ENCODE data around the gene TLE4. TPM values are rescaled to one million over a fixed set of nuclear protein-coding genes. Genes with fewer than 3 reads are reported as not detected.
A peak's percentile ranks its signal among the peaks of the same experiment; 100 is the strongest.

TLE4 gene
- total and polyA plus RNA-seq, 2 experiments from 2014 or later = 45.8 to 72.9 TPM

DNA sequence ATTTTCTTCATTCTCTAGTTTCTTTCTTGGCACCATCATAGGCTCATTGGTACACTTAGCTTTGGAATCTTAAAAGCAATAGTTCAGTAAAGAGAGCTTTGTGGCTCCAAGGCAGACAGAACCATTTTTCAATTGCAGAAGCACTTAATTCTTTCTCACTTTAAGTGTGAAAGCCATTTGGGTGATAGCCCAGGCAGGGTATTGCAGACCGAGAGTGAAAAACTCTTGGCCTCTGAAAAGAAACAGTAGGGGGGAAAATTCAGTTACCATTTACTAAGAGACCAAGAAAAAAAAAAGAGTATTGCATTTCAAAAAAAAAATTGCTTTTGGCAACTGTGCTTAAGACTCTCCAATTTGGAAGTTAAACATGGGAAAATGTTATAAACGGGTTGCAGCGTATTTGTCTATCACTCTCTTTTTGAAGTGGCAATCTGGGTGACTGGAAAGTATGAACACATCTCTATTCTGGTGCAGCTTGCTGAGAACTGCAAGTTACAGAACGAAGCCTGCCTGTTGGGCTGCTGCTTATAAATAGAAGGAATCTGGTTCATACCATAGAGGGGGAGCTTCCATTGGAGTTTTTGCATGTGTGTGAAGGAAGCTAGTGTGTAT lies 170.5 kb downstream of the TLE4 start:
- Histone ChIP-seq H3K27ac (ENCODE audit: low read depth) (no peak overlapping the region), H4K20me1 (replicated peaks; ENCODE audit: insufficient read depth) (no peaks in the 10 kb centered on the region), H3K4me1 (ENCODE audit: insufficient read depth) (peaks cover 4% of the 10 kb centered on the region; the same call in 1 of the 2 replicates), H2AFZ (no peak overlapping the region; the same call in 1 of the 2 replicates), H3K4me3 (no peak overlapping the region), H3K4me2 (no peak overlapping the region), H3K9me2 (ENCODE audit: insufficient read depth) (peaks cover 6% of the 10 kb centered on the region), H3K36me3 (ENCODE audit: insufficient read depth) (no peaks in the 10 kb centered on the region), H3K27me3 (ENCODE audit: insufficient read depth) (no peaks in the 10 kb centered on the region), H3K79me2 (replicated peaks; ENCODE audit: insufficient read depth) (no peaks in the 10 kb centered on the region), H3F3A (replicated peaks; ENCODE audit: low read depth) (no peaks in the 10 kb centered on the region)
- ATAC-seq (no peak), DNase-seq (ENCODE audit: low spot score) (peak; percentile 2)
- H3K4me3 Mint-ChIP-seq = no peak overlapping the region
- H3K4me1 Mint-ChIP-seq = peaks cover 10% of the 10 kb centered on the region
- H3K27me3 Mint-ChIP-seq (ENCODE audit: insufficient read depth, low read depth, poor library complexity) = no peaks in the 10 kb centered on the region
- TF ChIP-seq ZNF331 (CRISPR knock-in tag; IDR thresholded peaks at IDR 0.05; ENCODE audit: low read depth) = no peak
- no peaks in the 10 kb centered on the region for H3K9me3 Mint-ChIP-seq
- H3K27ac Mint-ChIP-seq = no peak overlapping the region
- H3K36me3 Mint-ChIP-seq (ENCODE audit: low read depth) = no peaks in the 10 kb centered on the region

DNA sequence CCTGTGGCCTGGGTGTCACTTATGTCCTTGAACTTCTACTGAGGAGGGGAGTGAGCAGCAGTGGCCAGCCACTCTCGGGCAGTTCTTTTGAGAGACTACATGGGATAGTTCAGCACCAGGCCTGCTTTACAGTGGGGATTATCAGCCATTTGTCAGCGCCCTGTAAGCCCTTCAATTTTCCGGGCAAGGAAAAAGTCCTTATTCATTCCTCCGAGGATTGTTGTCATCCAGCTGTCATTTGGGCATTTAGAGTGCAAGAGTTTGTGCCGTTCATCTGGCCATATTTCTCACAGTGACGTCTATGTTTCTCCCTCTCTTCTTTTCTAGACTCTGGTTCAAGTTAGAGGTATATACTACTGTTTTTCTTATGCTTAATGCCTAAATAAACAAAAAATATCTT lies 172.8 kb downstream of the TLE4 start:
- TF ChIP-seq JUNB (IDR thresholded peaks at IDR 0.05; ENCODE audit: unreplicated experiment) = no peak
- Mint-ChIP-seq H3K4me3 (no peak overlapping the region), H3K27ac (no peak overlapping the region), H3K9me3 (no peaks in the 10 kb centered on the region), H3K36me3 (ENCODE audit: low read depth) (no peaks in the 10 kb centered on the region), H3K4me1 (peaks cover 10% of the 10 kb centered on the region), H3K27me3 (ENCODE audit: insufficient read depth, low read depth, poor library complexity) (no peaks in the 10 kb centered on the region)
- H3K4me1 ChIP-seq (ENCODE audit: insufficient read depth) = peaks cover 4% of the 10 kb centered on the region; the same call in 1 of the 2 replicates
- H3K27me3 ChIP-seq (ENCODE audit: insufficient read depth) = no peaks in the 10 kb centered on the region
- H3F3A ChIP-seq (replicated peaks; ENCODE audit: low read depth) = no peaks in the 10 kb centered on the region
- no peak overlapping the region for H3K4me3 ChIP-seq
- H3K27ac ChIP-seq (ENCODE audit: low read depth) = no peak overlapping the region
- no peak overlapping the region for H3K4me2 ChIP-seq
- H3K9me2 ChIP-seq (ENCODE audit: insufficient read depth) = peaks cover under 1% of the 10 kb centered on the region; the same call in 1 of the 2 replicates
- DNase-seq (ENCODE audit: low spot score) = no peak
- H3K79me2 ChIP-seq (replicated peaks; ENCODE audit: insufficient read depth) = no peaks in the 10 kb centered on the region
- no peaks in the 10 kb centered on the region for H3K36me3 ChIP-seq (ENCODE audit: insufficient read depth)
- H2AFZ ChIP-seq = no peak overlapping the region
- no peak for ATAC-seq
- no peaks in the 10 kb centered on the region for H4K20me1 ChIP-seq (replicated peaks; ENCODE audit: insufficient read depth)

DNA sequence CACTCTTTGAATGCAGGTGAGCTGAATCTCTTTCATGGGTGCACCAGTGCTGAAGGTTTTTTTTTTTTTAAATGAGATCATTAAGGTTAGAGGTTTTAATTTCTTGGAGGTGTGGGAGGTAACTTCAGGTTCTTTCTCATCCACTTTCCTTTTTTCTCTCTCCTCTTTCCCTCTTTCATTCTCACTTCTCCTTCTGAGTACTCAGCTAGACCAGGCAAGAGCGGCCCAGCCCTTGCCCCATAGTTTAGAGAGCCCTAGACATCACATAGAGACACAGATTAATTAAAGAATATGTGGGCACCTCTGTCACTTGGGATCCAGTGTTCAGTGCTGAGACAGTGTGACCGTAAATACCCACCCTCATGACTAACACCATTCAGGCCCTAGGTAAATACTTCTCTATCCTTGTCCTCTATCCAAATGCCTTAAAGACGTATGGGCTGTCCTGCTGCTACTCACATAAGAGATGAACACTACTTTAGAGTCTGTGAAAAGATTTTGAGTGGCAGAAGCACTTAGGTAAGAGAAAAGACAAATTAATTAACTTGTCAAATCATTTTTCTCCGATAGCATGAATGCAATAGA lies 174.1 kb downstream of the TLE4 start:
- Histone ChIP-seq H3K27me3 (ENCODE audit: insufficient read depth) (no peaks in the 10 kb centered on the region), H4K20me1 (replicated peaks; ENCODE audit: insufficient read depth) (no peaks in the 10 kb centered on the region), H3K27ac (ENCODE audit: low read depth) (no peak overlapping the region), H3K36me3 (ENCODE audit: insufficient read depth) (peaks cover 5% of the 10 kb centered on the region; the same call in 1 of the 2 replicates), H3K9me2 (ENCODE audit: insufficient read depth) (no peaks in the 10 kb centered on the region), H3K79me2 (replicated peaks; ENCODE audit: insufficient read depth) (no peaks in the 10 kb centered on the region), H3K4me1 (ENCODE audit: insufficient read depth) (peaks cover 4% of the 10 kb centered on the region; the same call in 1 of the 2 replicates), H3K4me2 (no peak overlapping the region), H2AFZ (no peak overlapping the region), H3F3A (replicated peaks; ENCODE audit: low read depth) (no peaks in the 10 kb centered on the region), H3K4me3 (no peak overlapping the region)
- Mint-ChIP-seq H3K27ac (no peak overlapping the region), H3K27me3 (ENCODE audit: insufficient read depth, low read depth, poor library complexity) (no peaks in the 10 kb centered on the region), H3K4me3 (no peak overlapping the region), H3K4me1 (peaks cover 10% of the 10 kb centered on the region), H3K36me3 (ENCODE audit: low read depth) (no peaks in the 10 kb centered on the region; the same call in 2 of the 3 replicates), H3K9me3 (peaks cover under 1% of the 10 kb centered on the region; the same call in 2 of the 3 replicates)
- ATAC-seq (no peak), DNase-seq (ENCODE audit: low spot score) (no peak)
- TF ChIP-seq, protein P1, sequence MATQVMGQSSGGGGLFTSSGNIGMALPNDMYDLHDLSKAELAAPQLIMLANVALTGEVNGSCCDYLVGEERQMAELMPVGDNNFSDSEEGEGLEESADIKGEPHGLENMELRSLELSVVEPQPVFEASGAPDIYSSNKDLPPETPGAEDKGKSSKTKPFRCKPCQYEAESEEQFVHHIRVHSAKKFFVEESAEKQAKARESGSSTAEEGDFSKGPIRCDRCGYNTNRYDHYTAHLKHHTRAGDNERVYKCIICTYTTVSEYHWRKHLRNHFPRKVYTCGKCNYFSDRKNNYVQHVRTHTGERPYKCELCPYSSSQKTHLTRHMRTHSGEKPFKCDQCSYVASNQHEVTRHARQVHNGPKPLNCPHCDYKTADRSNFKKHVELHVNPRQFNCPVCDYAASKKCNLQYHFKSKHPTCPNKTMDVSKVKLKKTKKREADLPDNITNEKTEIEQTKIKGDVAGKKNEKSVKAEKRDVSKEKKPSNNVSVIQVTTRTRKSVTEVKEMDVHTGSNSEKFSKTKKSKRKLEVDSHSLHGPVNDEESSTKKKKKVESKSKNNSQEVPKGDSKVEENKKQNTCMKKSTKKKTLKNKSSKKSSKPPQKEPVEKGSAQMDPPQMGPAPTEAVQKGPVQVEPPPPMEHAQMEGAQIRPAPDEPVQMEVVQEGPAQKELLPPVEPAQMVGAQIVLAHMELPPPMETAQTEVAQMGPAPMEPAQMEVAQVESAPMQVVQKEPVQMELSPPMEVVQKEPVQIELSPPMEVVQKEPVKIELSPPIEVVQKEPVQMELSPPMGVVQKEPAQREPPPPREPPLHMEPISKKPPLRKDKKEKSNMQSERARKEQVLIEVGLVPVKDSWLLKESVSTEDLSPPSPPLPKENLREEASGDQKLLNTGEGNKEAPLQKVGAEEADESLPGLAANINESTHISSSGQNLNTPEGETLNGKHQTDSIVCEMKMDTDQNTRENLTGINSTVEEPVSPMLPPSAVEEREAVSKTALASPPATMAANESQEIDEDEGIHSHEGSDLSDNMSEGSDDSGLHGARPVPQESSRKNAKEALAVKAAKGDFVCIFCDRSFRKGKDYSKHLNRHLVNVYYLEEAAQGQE (IDR thresholded peaks at IDR 0.05; ENCODE audit: unreplicated experiment) = no peak
- TF ChIP-seq POLR2AphosphoS5 (IDR thresholded peaks at IDR 0.05; ENCODE audit: low read depth) (no peak), NANOG (IDR thresholded peaks at IDR 0.05; ENCODE audit: borderline replicate concordance) (no peak), ZNF331 (CRISPR knock-in tag; IDR thresholded peaks at IDR 0.05; ENCODE audit: low read depth) (no peak), STAT1 (IDR thresholded peaks at IDR 0.05; ENCODE audit: unreplicated experiment) (no peak), ZNF114 (CRISPR knock-in tag; IDR thresholded peaks at IDR 0.05) (no peak), EZH2 (IDR thresholded peaks at IDR 0.05; ENCODE audit: low read depth, unreplicated experiment) (no peak), CREB1 (CRISPR knock-in tag; IDR thresholded peaks at IDR 0.05; ENCODE audit: low read depth) (no peak)
- TF ChIP-seq, protein P2, sequence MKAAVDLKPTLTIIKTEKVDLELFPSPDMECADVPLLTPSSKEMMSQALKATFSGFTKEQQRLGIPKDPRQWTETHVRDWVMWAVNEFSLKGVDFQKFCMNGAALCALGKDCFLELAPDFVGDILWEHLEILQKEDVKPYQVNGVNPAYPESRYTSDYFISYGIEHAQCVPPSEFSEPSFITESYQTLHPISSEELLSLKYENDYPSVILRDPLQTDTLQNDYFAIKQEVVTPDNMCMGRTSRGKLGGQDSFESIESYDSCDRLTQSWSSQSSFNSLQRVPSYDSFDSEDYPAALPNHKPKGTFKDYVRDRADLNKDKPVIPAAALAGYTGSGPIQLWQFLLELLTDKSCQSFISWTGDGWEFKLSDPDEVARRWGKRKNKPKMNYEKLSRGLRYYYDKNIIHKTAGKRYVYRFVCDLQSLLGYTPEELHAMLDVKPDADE (IDR thresholded peaks at IDR 0.05) = no peak

Data from GM23338 (cell line).